ENCODE measurements around the gene FLVCR1.
A peak's percentile ranks its signal among the peaks of the same experiment; 100 is the strongest.
"Not testable (repeated sequence)": the region's sequence is repeated elsewhere in the genome, so short reads cannot be mapped to it uniquely, and the experiment has no call there.

Gene FLVCR1

DNA sequence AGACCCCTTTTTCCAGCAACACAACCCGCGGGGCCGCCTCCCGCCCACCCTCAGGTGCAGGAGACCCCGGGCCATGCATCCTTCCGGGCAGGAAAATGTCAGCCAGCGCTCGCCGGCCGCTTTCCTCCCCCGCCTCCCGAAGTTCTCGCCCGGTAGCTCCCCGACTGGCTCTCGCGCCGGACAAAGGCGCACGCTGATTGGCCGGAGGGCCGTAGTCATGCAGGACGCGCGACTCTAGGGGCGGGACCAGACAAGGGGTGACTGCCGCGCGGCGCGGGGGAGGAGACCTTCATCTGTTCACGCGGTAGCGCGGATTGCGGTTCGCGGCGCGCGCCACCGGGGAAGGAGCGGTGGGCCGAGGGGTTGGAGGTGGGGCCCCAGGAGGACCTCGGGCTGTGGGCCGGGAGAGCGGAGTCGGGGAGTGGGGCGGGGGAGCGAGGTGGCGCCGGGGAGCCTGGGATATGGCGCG is at the start of gene FLVCR1:
Gene FLVCR1, plus strand, starts transcription at position 284 of the 469 bp plus-strand sequence. Its CDS starts 178 bp downstream, at position 462.
- peak; percentile 91 for DNase-seq

- DNase-seq: no peak
Observed at GRCh38 chr1:212814537-212815334, 43.3 kb upstream of the FLVCR1 start.

- no peak for DNase-seq
Observed at GRCh38 chr1:212816567-212817278, 41.4 kb upstream of the FLVCR1 start.

- DNase-seq: no peak
Observed at GRCh38 chr1:212819726-212820125, 38.3 kb upstream of the FLVCR1 start.

DNA sequence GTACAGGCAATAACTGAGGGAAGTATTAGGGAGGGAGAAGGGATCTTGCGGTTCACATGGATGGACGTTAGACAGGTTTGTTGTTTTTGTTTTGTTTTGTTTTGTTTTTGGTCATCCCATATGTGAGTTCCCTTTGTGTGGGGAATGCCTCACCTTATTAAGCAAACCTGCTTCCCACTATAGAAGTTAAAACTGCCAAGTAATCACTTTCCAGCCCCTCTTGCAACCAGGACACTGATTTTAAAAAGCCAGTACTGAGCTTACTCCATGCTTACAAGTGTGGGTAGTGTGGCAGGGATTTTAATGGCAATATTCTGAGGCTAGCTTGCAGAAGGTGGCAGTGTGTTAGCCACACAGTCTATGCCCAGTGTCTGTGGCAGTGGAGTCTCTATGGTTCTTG is 37.1 kb upstream of the FLVCR1 start:
- DNase-seq: no peak

- no peak for DNase-seq
Observed at GRCh38 chr1:212822956-212823355, 35.1 kb upstream of the FLVCR1 start.

DNA sequence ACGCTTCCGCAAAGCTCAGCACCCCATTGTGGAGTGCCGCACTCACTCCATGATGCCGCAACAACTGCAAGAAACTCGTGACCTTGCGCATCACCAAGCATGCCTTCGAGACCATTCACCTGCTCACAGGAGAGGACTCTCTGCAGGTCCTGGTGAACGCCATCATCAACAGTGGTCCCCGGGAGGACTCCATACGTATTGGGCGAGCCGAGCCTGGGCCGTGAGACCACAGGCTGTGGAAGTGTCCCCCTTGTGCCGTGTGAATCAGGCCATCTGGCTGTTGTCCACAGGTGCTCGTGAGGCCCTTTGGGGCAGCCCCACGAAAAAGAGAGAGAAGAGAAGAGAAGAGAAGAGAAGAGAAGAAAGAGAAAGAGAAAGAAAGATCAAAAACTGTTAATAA is 33.9 kb upstream of the FLVCR1 start:
- DNase-seq: no peak

- no peak for DNase-seq
Observed at GRCh38 chr1:212825798-212826452, 32.1 kb upstream of the FLVCR1 start.

DNA sequence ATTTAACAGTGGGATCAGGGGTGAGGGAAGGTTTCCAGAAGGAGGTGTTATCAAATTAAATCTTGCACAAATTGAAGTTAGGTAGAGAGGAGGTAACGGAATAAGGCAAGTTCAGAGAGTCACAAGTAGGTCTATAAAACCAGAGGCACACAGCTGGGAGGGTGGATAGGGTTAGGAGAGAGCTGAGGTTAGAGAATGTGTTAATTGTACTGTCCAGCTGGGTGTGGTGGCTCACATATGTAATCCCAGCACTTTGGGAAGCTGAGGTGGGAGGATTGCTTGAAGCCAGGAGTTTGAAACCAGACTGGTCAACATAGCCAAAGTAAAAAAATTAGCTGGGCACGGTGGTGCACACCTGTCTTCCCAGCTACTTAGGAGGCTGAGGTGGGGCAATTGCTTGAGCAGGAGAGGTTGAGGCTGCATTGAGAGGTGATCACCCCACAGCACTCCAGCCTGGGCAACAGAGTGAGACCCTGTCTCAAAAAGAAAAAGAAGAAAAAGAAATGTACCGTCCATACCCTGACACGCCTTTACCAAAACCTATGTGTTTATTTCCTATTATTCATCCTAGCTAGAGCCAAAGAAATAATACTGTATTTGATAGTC is 30.8 kb upstream of the FLVCR1 start:
- DNase-seq: no peak

DNA sequence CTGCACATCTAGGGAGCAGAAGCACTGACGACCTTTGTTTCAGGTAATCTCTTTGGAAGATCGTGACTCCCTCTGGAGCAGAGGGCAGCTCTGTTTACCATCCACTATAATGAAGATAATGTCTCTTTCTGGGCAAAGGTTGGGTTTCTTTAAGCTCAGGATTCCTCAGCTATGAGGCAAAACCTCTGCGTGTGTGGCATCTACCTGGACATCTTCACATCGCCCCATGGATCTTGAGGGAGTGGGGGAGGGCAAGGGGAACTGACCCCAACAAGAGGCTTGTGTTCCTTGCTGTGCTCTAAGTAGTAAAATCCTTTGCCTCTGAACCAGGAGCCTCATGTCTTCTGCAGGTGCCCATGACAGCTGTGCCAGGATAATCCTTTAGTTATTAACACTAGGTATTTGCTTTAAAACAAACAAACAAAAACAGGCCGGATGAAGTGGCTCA is 30.2 kb upstream of the FLVCR1 start:
- no peak for DNase-seq

DNA sequence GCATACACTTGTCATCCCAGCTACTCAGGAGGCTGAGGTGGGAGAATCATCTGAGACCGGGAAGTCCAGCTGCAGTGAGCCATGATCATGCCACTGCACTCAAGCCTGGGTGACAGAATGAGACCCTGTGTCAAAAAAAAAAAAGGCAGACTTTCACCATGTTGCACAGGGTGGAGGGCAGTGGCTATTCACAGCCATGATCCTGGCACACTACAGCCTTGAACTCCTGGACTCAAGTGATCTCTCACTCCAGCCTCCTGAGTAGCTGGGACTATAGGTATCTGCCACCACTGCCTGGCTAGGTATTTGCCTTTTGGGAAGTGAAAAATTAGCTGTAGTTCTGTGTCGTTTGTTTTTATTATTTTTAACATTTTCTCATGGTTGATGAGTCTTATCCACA is 29.7 kb upstream of the FLVCR1 start:
- no peak for DNase-seq

GRCh38 chr1:212833211-212834207 is 24.6 kb upstream of the FLVCR1 start:
- DNase-seq: not testable (repeated sequence)

- no peak for DNase-seq
Observed at GRCh38 chr1:212838145-212838544, 19.9 kb upstream of the FLVCR1 start.

DNA sequence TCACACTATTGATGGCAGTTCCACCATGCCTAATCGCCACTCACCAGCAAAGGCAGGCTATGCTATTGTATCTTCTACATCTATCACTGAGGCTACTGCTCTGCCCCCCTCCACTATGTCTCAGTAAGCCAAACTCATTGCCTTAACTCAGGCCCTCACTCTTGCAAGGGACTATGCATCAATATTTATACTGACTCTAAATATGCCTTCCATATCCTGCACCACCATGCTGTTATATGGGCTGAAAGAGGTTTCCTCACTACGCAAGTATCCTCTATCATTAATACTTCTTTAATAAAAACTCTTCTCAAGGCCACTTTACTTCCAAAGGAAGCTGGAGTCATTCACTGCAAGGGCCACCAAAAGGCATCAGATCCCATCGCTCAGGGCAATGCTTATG is 13.6 kb upstream of the FLVCR1 start:
- DNase-seq: not testable (repeated sequence)

DNA sequence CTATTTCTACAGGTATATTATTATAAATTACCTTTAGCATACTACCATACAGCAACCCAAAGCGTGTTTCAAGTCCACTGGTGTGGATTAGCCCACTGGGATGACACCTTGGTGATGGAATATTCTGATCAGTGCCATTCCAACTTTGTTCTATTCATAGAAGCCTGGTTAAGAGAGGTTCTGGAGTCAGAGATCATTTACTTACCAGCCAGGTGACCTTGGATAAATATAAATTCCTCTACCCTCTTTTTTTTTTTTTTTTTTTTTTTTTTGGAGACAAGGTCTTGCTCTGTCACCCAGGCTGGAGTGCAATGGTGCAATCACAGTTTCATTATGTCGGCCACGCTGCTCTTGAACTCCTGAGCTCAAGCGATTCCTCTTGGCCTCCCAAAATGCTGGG is 10.5 kb upstream of the FLVCR1 start, which contains the start of gene SPATA45:
Gene SPATA45, minus strand, starts transcription at position 101 of the 400 bp plus-strand sequence. CDS start 11,500 bp downstream, outside the sequence.
- DNase-seq: no peak

DNA sequence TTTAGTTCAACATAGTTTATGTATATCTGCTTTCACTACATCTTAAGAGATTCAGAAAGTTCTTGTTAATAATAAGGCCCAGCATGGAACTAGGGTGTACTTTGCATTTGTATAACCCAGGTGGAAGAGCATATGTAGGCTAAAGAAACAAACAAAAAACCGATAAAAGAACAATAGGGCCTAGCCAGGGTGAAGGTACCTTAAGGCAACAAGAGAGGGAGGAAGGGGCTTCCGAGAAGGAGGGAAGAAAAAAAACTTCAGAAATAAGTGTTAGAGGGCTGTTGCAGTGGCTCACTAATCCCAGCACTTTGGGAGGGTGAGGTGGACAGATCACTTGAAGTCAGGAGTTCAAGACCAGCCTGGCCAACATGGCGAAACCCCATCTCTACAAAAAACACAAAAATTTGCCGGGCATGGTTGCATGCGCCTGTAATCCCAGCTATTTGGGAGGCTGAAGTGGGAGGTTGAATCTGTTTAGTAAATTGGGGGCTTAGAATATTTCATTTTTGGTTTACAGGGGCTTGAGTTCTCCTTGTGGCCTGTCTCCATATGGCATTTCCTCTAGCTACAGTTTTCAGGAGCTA is 5.9 kb upstream of the FLVCR1 start:
- no peak for DNase-seq

DNA sequence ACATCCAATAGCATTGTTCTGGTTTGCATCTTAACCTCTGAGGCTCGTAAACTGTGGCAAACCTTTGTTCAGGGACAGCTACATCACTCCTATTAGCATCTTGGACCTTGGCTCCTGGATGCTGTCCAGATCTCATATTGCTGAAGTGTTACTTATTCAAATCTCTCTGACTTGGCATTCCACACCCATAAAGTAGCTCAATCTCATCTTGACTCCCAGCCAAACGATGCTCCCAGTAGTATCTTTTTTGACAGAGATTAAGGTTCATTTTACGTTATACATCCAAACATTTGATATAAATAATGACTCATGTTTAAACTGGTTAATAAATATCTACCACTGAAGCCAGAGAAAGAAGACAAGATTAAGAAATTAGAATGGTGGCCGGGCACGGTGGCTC is 4.4 kb upstream of the FLVCR1 start:
- no peak for DNase-seq

DNA sequence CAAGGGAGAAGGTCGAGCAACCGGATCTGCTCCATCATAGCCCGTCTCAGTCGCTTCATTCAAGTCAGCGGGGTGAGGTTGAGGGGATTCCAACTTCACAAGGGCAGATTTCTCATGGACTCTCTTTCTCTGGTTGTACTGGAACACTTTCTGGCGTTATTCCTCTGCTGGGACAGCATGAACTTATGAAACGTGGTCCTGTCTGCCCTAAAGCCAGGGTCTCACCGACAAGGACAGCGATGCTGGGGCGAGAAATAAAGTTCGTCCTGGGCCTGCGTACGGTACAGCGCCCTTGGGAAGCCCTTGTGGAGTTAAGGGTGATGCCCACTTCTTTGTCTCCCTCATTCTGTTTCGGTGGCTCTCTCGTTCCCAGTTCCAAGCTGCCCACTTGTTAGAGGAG is 1.3 kb upstream of the FLVCR1 start:
- DNase-seq: no peak

- peak; percentile 18 for DNase-seq
Observed at GRCh38 chr1:212858461-212859265, 588 bp downstream of the FLVCR1 start.
